Stimulated activated CD4-positive, alpha-beta T cell treated with anti-CD3 and anti-CD28 coated beads, TNF-alpha, amount 100 ng/mL, for 1 hour (primary cell): ENCODE measurements around the gene EFNA3.

Experiments used
- DNase-seq, 3 donors: peaks; one replicate each; pipeline ENCODE4 v3.0.0-alpha.2; 2020; ENCODE audit warnings: low read depth in 3 of 3, low spot score in 1 of 3

EFNA3 gene

GRCh38 chr1:155130272-155131006 is 51.8 kb downstream of the EFNA3 start:
- DNase-seq, result no peak

DNA sequence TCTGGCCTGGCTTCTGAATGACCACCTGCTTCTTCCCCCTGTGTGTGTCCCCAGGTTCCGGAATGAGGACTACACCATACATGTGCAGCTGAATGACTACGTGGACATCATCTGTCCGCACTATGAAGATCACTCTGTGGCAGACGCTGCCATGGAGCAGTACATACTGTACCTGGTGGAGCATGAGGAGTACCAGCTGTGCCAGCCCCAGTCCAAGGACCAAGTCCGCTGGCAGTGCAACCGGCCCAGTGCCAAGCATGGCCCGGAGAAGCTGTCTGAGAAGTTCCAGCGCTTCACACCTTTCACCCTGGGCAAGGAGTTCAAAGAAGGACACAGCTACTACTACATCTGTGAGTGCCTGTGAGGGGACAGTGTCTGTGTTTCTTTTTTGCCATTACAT is 52.6 kb downstream of the EFNA3 start:
- DNase-seq, result no peak

DNA sequence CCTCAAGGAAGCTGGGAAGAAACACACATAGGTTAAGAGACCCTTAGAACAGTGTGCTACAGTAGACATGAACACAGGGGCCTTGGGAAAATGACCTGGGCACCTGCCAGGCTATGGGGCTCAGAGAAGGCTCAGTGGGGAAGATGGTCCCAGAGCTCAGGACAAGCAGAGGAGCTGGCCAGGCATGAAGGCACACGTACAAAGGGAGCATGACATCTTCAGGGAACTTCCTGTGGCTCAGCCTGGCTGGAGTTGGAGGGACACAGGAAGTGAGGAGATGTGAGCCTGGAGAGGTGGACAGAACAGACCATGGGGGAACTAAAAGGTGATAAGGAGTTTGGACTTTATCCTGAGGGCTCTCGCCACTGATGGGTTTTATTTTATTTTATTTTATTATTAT is 53.2 kb downstream of the EFNA3 start:
- no peak for DNase-seq

GRCh38 chr1:155133799-155134281 is 55.2 kb downstream of the EFNA3 start:
- DNase-seq, result no peak

DNA sequence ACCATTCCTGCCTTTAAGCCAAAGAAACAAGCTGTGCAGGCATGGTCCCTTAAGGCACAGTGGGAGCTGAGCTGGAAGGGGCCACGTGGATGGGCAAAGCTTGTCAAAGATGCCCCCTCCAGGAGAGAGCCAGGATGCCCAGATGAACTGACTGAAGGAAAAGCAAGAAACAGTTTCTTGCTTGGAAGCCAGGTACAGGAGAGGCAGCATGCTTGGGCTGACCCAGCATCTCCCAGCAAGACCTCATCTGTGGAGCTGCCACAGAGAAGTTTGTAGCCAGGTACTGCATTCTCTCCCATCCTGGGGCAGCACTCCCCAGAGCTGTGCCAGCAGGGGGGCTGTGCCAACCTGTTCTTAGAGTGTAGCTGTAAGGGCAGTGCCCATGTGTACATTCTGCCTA is 55.7 kb downstream of the EFNA3 start:
- DNase-seq, result no peak

- DNase-seq, result peak in 1 of 3 donors; percentile 62
Measured at GRCh38 chr1:155134880-155135414, 56.3 kb downstream of the EFNA3 start.

GRCh38 chr1:155135415-155136028 is 56.9 kb downstream of the EFNA3 start, which contains the start of gene SLC50A1:
Gene SLC50A1 (plus strand): TSS chr1:155135852. CDS start chr1:155135912, 60 bp downstream.
- peak; percentile 75 to 87 (median 79) for DNase-seq

DNA sequence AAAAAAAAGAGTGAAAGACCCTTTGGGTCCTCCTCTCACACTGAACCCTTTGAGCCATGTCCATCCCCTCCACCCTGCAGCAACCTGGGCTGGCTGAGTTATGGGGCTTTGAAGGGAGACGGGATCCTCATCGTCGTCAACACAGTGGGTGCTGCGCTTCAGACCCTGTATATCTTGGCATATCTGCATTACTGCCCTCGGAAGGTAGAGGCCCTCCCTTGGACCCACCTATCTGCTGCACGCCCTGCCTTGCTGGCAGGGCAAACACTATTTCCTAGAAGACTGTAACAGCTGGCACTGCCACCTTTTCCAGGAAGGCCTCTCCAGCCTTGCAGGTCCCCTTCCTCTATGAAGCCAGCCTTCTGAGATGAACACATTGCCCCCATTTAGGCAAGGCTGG is 58.1 kb downstream of the EFNA3 start:
- DNase-seq, result no peak
